ENCODE measurements around the gene NARS2.

The NARS2 gene

DNA sequence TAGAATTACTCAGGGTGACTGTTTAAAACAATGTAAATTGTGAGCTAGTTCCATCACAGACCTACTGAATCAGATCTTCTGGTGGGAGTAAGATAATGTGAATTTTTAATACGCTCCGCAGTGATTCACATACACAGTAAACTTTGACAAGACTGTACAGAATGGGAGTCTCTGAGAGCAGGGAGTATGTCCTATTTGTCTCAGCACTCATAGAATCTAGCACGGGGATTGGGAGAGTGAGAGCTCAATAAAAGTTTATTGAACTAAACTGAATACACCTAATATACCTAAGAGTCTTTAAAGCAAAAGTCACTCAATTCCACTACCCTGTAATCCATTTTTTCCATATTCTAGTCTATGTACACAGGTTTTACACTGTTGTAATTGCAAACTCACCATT lies 145.9 kb downstream of the NARS2 start:
- Histone ChIP-seq H3K27ac (ENCODE audit: insufficient read depth in 1 of 2, low read depth in 1 of 2, low read length in 2 of 2, poor library complexity in 1 of 2, severe bottlenecking in 2 of 2) (no peak overlapping the region), H3K9me3 (ENCODE audit: control extremely low read depth in 1 of 5, control insufficient read depth in 4 of 5, insufficient read depth in 2 of 5, low read depth in 1 of 5, low read length in 4 of 5) (no peaks in the 10 kb centered on the region), H3K4me3 (ENCODE audit: control insufficient read depth in 1 of 7, extremely low read depth in 1 of 7, insufficient read depth in 4 of 7, low read depth in 2 of 7, low read length in 6 of 7) (peak overlapping the region in 2 of 7 experiments; percentile 56 to 75), H3K27me3 (replicated peaks in 2 of 5; ENCODE audit: control insufficient read depth in 4 of 5, insufficient read depth in 5 of 5, low read length in 4 of 5) (no peaks in the 10 kb centered on the region), H3K36me3 (ENCODE audit: control insufficient read depth in 4 of 4, insufficient read depth in 4 of 4, low read length in 3 of 4) (no peaks in the 10 kb centered on the region), H3K4me1 (ENCODE audit: control extremely low read depth in 1 of 4, control insufficient read depth in 4 of 4, insufficient read depth in 4 of 4, low read length in 3 of 4) (peaks cover 32 to 63% (median 49%) of the 10 kb centered on the region in 4 experiments)
- CTCF ChIA-PET, result interaction anchor here (0.6 to 7.1 kb wide), 15 partner anchors 10 to 207 kb away, joined by 3 to 130 read pairs (median 4); partner anchors contain the start of gene GAB2
- no CpG with 5 or more reads among the region's 3 CpGs for WGBS (ENCODE audit: insufficient coverage)
- DNase-seq, result no peak
- POLR2A ChIA-PET, result interaction anchor here (0.9 to 4.7 kb wide), 3 partner anchors 8 to 16 kb away, joined by 4 to 54 read pairs (median 11); partner anchors contain the start of gene GAB2

DNA sequence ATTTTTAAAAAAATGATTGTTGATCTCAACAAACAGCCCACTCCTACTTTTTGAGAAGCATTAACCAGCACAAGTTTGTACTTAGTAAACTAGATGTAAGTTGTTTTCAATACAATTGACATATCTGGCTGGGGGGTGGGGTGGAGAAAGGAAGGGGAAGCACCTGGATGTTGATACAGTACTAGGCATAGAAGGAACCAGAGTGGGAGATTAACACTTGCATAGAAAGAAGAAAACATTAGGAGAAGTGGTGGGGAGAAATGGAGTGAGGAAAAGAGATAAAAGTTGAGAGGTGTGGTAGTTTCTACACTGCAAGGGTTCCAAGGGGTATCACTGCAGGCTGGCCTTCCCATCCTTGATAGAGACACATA lies 146.4 kb downstream of the NARS2 start:
- POLR2A ChIA-PET, result interaction anchor here (1.0 to 4.7 kb wide), 3 partner anchors 8 to 202 kb away, joined by 4 to 54 read pairs (median 11); partner anchors contain the start of gene GAB2

DNA sequence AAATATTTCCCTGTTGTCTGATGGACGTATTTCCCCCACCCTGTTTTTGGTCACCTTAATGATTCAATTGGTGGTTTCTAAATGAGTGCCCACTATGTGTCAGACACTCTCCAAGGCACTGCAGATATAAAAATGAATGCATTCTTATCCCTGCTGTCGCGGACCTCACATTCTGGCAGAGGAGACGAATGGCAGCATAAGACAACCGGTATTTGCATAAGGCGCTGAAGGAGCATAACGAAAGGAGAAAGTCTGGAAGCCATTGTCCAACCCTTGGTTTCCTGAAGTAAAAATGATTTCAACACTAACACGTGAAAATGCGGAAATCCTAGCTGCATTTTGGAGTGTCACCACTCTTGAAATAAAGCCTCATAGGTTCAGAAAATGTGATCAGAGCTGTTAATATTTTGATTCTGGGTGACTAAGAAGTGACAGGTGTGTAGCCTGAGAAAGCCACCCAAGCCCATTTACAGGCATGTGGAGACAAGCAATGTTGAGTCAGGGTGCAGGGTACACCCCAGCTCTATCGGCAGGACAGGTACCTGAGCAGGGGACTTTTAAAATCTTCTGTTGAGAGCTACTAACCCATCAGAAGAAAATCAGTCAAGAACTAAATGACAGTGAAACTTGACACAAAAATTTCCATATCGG lies 146.9 kb downstream of the NARS2 start:
- POLR2A ChIA-PET, result interaction anchor here (1.0 to 4.7 kb wide), 2 partner anchors 11 to 202 kb away, joined by 4 to 54 read pairs; partner anchors contain the start of gene GAB2
- peak in 2 of 3 donors; percentile 75 to 80 for DNase-seq
- Histone ChIP-seq H3K4me3 (ENCODE audit: control insufficient read depth in 1 of 7, extremely low read depth in 1 of 7, insufficient read depth in 4 of 7, low read depth in 2 of 7, low read length in 6 of 7) (peak overlapping the region in 6 of 7 experiments; percentile 25 to 75 (median 47)), H3K4me1 (ENCODE audit: control extremely low read depth in 1 of 4, control insufficient read depth in 4 of 4, insufficient read depth in 4 of 4, low read length in 3 of 4) (peaks cover 32 to 63% (median 50%) of the 10 kb centered on the region in 4 experiments), H3K9me3 (ENCODE audit: control extremely low read depth in 1 of 5, control insufficient read depth in 4 of 5, insufficient read depth in 2 of 5, low read depth in 1 of 5, low read length in 4 of 5) (no peaks in the 10 kb centered on the region), H3K36me3 (ENCODE audit: control insufficient read depth in 4 of 4, insufficient read depth in 4 of 4, low read length in 3 of 4) (no peaks in the 10 kb centered on the region), H3K27ac (ENCODE audit: insufficient read depth in 1 of 2, low read depth in 1 of 2, low read length in 2 of 2, poor library complexity in 1 of 2, severe bottlenecking in 2 of 2) (peak overlapping the region; percentile 69 to 80), H3K27me3 (replicated peaks in 2 of 5; ENCODE audit: control insufficient read depth in 4 of 5, insufficient read depth in 5 of 5, low read length in 4 of 5) (no peaks in the 10 kb centered on the region)
- 5% methylated on average over 9 of the region's 11 CpGs for WGBS (ENCODE audit: insufficient coverage)
- CTCF ChIA-PET, result interaction anchor here (0.6 to 7.1 kb wide), 10 partner anchors 10 to 200 kb away, joined by 3 to 130 read pairs (median 4); partner anchors contain the start of gene GAB2

More for the DNA sequence above, 146.4 kb downstream of the NARS2 start:
- CTCF ChIA-PET, result interaction anchor here (0.6 to 7.1 kb wide), 15 partner anchors 10 to 202 kb away, joined by 3 to 130 read pairs (median 4); partner anchors contain the start of gene GAB2
- Histone ChIP-seq H3K9me3 (ENCODE audit: control extremely low read depth in 1 of 5, control insufficient read depth in 4 of 5, insufficient read depth in 2 of 5, low read depth in 1 of 5, low read length in 4 of 5) (no peaks in the 10 kb centered on the region), H3K36me3 (ENCODE audit: control insufficient read depth in 4 of 4, insufficient read depth in 4 of 4, low read length in 3 of 4) (no peaks in the 10 kb centered on the region), H3K27me3 (replicated peaks in 2 of 5; ENCODE audit: control insufficient read depth in 4 of 5, insufficient read depth in 5 of 5, low read length in 4 of 5) (no peaks in the 10 kb centered on the region), H3K4me3 (ENCODE audit: control insufficient read depth in 1 of 7, extremely low read depth in 1 of 7, insufficient read depth in 4 of 7, low read depth in 2 of 7, low read length in 6 of 7) (peak overlapping the region in 5 of 7 experiments; percentile 33 to 75 (median 56)), H3K4me1 (ENCODE audit: control extremely low read depth in 1 of 4, control insufficient read depth in 4 of 4, insufficient read depth in 4 of 4, low read length in 3 of 4) (peaks cover 32 to 63% (median 50%) of the 10 kb centered on the region in 4 experiments), H3K27ac (ENCODE audit: insufficient read depth in 1 of 2, low read depth in 1 of 2, low read length in 2 of 2, poor library complexity in 1 of 2, severe bottlenecking in 2 of 2) (peak overlapping the region; percentile 69 to 80)
- DNase-seq, result peak in 2 of 3 donors; percentile 78 to 87

DNA sequence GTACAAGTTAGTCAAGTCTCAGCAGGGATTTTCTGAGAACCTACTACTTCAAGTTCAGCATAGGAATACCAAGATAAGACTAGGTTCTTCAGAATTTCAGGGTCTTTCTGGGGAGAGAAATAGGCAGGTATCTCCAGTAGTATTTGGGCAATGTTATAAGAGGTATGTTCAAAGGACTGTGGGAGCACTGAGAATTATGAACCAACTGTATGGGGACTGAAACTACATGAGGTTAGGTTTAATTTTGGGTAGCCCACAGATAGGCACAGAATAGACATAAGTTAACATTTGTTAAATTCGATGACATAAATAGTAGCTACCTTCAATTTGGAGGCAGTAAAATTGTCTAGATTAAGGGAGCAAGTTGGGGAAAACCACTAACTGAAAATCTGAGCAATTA lies 147.8 kb downstream of the NARS2 start:
- Histone ChIP-seq H3K27ac (ENCODE audit: insufficient read depth in 1 of 2, low read depth in 1 of 2, low read length in 2 of 2, poor library complexity in 1 of 2, severe bottlenecking in 2 of 2) (no peak overlapping the region), H3K9me3 (ENCODE audit: control extremely low read depth in 1 of 5, control insufficient read depth in 4 of 5, insufficient read depth in 2 of 5, low read depth in 1 of 5, low read length in 4 of 5) (no peaks in the 10 kb centered on the region), H3K36me3 (ENCODE audit: control insufficient read depth in 4 of 4, insufficient read depth in 4 of 4, low read length in 3 of 4) (no peaks in the 10 kb centered on the region), H3K27me3 (replicated peaks in 2 of 5; ENCODE audit: control insufficient read depth in 4 of 5, insufficient read depth in 5 of 5, low read length in 4 of 5) (no peaks in the 10 kb centered on the region), H3K4me1 (ENCODE audit: control extremely low read depth in 1 of 4, control insufficient read depth in 4 of 4, insufficient read depth in 4 of 4, low read length in 3 of 4) (peaks cover 32 to 60% (median 50%) of the 10 kb centered on the region in 4 experiments), H3K4me3 (ENCODE audit: control insufficient read depth in 1 of 7, extremely low read depth in 1 of 7, insufficient read depth in 4 of 7, low read depth in 2 of 7, low read length in 6 of 7) (no peak overlapping the region)
- WGBS (ENCODE audit: insufficient coverage), result no CpG with 5 or more reads among the region's 1 CpG
- ChIA-PET POLR2A (interaction anchor here (4.7 kb wide), 1 partner anchor 10 kb away, joined by 54 read pairs; the partner anchor contains the start of gene GAB2), CTCF (interaction anchor here (1.6 to 7.1 kb wide), 4 partner anchors 9 to 187 kb away, joined by 3 to 130 read pairs (median 20); partner anchors contain the start of gene GAB2)
- no peak for DNase-seq

GRCh38 chr11:78425399-78426070 lies 149.1 kb downstream of the NARS2 start:
- Histone ChIP-seq H3K9me3 (ENCODE audit: control extremely low read depth in 1 of 5, control insufficient read depth in 4 of 5, insufficient read depth in 2 of 5, low read depth in 1 of 5, low read length in 4 of 5) (no peaks in the 10 kb centered on the region), H3K4me1 (ENCODE audit: control extremely low read depth in 1 of 4, control insufficient read depth in 4 of 4, insufficient read depth in 4 of 4, low read length in 3 of 4) (peaks cover 37 to 69% (median 52%) of the 10 kb centered on the region in 4 experiments), H3K27me3 (replicated peaks in 2 of 5; ENCODE audit: control insufficient read depth in 4 of 5, insufficient read depth in 5 of 5, low read length in 4 of 5) (no peaks in the 10 kb centered on the region), H3K36me3 (ENCODE audit: control insufficient read depth in 4 of 4, insufficient read depth in 4 of 4, low read length in 3 of 4) (no peaks in the 10 kb centered on the region), H3K27ac (ENCODE audit: insufficient read depth in 1 of 2, low read depth in 1 of 2, low read length in 2 of 2, poor library complexity in 1 of 2, severe bottlenecking in 2 of 2) (no peak overlapping the region), H3K4me3 (ENCODE audit: control insufficient read depth in 1 of 7, extremely low read depth in 1 of 7, insufficient read depth in 4 of 7, low read depth in 2 of 7, low read length in 6 of 7) (no peak overlapping the region)
- POLR2A ChIA-PET, result no interaction called here
- CTCF ChIA-PET, result interaction anchor here (1.0 to 1.6 kb wide), 2 partner anchors 9 to 13 kb away, joined by 3 to 5 read pairs; no protein-coding TSS in a partner anchor
- 94% methylated on average over 2 of the region's 4 CpGs for WGBS (ENCODE audit: insufficient coverage)
- DNase-seq, result peak in 1 of 3 donors; percentile 20

DNA sequence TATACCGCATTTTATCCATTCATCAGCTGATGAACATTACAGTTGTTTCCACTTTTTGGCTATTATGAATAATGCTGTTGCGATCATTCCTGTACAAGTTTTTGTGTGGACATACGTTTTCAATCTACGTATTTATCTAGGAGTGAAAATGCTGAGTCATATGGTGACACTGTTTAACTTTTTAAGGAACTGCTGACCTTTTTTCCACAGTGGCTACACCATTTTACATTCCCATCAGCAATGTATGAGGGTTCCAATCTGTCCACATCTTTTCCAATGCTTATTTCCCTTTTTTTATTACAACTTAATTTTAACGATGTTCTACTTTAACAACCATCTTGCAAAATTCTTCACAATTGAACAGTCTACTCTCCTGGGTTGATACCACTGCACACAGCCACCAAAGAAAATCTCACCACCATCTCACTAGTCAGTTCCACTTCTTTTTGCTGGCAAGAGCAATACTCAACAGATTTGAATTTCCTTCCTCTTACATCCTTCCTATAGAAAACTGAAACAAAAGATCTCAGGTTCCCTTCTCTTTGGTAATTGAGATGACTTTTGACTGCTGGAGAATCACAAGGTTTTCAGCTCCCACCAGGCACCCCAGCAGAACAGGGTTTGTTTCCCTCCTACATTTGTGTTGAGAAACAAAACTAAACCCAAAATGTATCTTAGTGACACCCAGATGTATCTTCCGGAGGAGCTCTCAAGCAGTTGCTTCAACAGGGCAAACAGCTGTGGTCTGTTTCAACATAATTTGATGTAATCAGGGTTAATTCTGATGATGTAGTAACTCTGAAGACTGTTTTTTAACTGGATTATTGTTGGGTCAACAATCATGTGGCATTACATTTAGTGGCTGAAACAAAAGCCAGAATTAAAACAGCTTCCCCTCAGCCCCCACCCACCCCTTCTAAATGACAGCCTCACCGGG lies 150.1 kb downstream of the NARS2 start:
- Histone ChIP-seq H3K4me3 (ENCODE audit: control insufficient read depth in 1 of 7, extremely low read depth in 1 of 7, insufficient read depth in 4 of 7, low read depth in 2 of 7, low read length in 6 of 7) (peak overlapping the region in 1 of 7 experiments; percentile 29), H3K27ac (ENCODE audit: insufficient read depth in 1 of 2, low read depth in 1 of 2, low read length in 2 of 2, poor library complexity in 1 of 2, severe bottlenecking in 2 of 2) (peak overlapping the region; percentile 27 to 31), H3K9me3 (ENCODE audit: control extremely low read depth in 1 of 5, control insufficient read depth in 4 of 5, insufficient read depth in 2 of 5, low read depth in 1 of 5, low read length in 4 of 5) (no peaks in the 10 kb centered on the region), H3K27me3 (replicated peaks in 2 of 5; ENCODE audit: control insufficient read depth in 4 of 5, insufficient read depth in 5 of 5, low read length in 4 of 5) (no peaks in the 10 kb centered on the region), H3K36me3 (ENCODE audit: control insufficient read depth in 4 of 4, insufficient read depth in 4 of 4, low read length in 3 of 4) (no peaks in the 10 kb centered on the region), H3K4me1 (ENCODE audit: control extremely low read depth in 1 of 4, control insufficient read depth in 4 of 4, insufficient read depth in 4 of 4, low read length in 3 of 4) (peaks cover 38 to 70% (median 50%) of the 10 kb centered on the region in 4 experiments)
- 44% methylated on average over 2 of the region's 7 CpGs for WGBS (ENCODE audit: insufficient coverage)
- CTCF ChIA-PET, result interaction anchor here (1.0 to 1.6 kb wide), 3 partner anchors 8 to 37 kb away, joined by 3 to 5 read pairs (median 3); no protein-coding TSS in a partner anchor
- peak in 2 of 3 donors; percentile 70 to 74 for DNase-seq
- POLR2A ChIA-PET, result no interaction called here

All from common myeloid progenitor, CD34-positive (primary cell).